GM10847 (cell line): ENCODE results near the gene DCLRE1B.

Experiments
- POLR2A ChIP-seq: IDR thresholded peaks from 2 replicates; pipeline ENCODE4 v1.6.1; 2011; ENCODE audit not compliant: insufficient read length; ENCODE audit errors: extremely low read depth

Gene DCLRE1B

DNA sequence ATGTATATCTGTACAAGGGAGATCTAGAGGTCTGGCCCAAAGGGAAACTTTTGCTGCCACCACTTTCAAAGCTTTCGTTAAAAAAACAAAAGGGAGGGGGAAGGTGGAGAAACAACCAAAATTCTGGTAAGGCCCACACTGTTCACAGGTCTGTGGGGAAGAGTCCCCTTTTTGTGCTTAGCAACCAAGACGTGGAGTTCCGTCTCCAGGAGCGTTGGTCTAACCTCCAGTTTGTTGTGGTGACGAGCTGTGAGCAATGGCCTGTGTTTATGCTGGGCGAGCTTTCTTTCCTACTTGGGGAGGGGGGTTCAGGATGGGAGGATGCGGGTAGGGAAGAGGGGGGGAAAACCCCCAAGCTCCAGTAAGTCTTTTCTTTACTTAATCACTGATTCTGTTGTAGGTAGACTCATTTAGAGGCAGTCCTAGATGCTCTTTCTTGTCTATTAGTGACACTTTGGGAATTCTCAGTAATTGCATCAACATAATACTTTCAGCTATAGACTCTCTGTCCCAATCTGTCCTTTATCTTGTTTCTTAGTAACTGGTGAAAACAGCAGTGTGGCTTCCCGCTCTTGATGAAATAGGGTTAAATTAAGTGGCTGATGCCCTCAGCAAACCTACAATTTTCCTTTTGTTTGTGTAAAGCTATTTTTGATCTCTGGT is 25.5 kb downstream of the DCLRE1B start:
- no peak for TF ChIP-seq POLR2A

DNA sequence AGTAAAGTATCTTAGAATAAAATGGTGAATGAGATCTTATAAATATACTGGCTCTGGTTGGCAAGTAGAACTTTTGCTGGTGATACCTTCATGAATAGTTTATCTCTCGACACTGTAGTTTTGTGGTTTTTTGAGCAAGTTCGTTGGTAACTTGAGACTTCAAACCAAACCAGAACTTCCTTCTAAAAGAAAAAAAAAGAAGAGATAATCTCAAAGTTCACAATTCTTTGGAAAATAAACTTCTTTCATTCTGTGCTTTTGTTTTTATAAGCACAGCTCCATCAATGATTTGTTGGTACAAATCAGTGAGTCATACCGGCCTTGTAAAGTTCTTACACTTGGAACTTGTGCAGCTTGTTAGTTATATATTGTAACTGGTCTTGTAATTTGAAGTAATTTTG is 26.3 kb downstream of the DCLRE1B start:
- TF ChIP-seq POLR2A, result no peak

DNA sequence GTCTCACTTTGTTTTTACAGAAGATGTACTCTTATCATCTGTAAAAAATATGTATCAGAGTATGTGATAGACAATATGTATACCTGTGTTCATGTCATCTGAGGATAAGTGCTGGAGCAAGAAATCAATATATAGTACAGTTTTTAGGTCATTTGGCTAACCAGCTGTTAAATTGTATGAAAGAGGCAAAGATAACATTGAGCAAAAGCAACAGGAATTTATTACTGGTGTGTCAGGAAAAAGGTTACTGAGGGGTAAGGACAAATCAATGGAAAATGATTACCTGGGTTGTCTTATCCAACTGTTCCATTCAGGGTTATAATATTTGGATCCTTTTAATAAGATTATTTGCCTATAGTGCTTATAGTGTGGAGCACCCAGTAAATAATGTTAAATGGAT is 28.9 kb downstream of the DCLRE1B start:
- TF ChIP-seq POLR2A, result no peak

DNA sequence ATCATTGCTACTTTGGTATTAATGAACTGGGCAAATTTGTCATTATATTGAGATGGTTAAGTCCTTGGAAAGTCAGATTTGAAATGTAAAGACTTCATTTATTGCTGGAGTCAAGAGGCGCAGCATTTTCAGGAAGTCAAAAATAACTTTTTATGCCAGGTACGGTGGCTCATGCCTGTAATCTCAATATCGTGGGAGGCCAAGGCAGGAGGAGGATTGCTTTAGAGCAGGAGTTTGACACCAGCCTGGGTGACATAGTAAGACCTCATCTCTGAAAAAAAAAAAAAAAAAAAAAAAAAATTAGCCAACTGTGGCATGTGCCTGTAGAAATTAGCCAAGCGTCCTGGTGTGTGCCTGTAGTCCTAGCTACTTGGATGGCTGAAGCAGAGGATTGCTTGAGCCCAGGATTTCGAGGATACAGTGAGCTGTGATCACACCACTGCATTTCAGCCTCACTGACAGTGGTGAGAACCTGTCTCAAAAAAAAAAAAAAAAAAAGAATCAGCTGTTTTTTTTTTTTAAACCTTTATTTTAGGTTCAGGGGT is 29.5 kb downstream of the DCLRE1B start:
- no peak for TF ChIP-seq POLR2A

DNA sequence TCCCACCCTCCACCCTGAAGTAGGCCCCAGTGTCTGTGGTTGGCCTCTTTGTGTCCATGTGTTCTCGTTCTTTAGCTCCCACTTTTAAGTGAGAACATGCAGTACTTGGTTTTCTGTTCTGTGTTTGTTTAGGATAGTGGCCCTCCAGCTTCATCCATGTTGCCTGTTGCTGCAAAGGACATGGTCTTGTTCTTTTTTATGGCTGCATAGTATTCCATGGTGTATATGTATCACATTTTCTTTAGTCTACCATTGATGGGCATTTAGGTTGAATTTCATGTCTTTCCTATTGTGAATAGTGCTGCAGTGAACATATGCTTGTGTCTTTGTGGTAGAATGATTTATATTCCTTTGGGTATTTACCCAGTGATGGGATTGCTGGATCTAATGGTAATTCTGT is 30.1 kb downstream of the DCLRE1B start:
- TF ChIP-seq POLR2A, result no peak

DNA sequence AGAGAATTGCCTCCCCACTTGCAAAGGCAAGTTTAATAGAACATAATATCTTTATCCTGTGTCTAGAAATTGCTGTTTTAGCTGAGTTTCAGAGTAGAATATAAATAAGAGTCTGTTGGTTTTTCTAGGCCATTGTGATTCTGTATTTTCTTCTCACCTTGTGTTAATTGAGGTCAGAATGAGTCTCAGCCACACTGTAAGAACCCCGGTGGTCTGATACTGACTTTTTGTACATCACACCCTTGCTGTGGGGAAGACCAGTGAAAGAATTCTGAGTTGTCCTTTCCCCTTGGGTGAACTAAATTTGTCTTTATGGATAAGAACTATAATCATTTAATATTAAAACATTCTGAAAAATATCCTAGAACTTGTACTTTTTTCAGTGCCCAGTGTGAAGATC is 30.8 kb downstream of the DCLRE1B start:
- no peak for TF ChIP-seq POLR2A

DNA sequence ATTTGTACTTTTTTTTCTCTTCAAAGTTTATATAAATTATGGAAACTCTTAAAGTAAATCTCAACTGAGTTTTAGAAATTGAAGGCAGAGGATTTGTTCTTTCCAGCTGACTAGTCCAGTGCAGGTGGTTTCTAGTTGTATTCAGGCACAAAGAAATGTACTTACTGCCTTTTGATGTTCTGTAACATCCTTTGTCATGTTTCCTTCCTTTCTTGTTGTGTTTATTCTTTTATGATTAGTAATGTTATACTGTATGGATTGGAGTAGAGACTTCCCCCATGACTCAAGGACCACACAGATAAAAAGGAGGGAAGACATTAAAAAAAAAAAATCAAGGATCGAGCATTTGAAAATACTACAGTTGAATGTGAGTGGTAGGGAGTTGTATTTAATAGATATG is 32.0 kb downstream of the DCLRE1B start:
- no peak for TF ChIP-seq POLR2A

DNA sequence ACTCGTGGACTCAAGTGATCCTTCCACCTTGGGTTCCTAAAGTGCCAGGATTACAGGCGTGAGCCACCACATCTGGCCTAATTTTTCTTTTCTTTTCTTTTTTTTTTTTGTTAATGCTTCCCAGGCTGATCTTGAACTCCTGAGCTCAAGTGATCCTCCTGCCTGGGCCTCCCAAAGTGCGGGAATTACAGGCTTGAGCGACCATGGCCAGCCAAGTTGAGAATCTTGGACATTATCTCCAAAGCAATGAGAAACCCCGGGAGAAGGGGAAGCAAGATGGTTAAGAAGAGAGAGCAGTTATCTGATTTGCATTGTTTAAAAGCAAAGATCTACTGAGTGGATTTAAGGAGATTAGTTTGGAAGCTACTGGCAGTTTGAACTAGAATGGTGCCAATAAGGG is 33.1 kb downstream of the DCLRE1B start:
- TF ChIP-seq POLR2A, result no peak

DNA sequence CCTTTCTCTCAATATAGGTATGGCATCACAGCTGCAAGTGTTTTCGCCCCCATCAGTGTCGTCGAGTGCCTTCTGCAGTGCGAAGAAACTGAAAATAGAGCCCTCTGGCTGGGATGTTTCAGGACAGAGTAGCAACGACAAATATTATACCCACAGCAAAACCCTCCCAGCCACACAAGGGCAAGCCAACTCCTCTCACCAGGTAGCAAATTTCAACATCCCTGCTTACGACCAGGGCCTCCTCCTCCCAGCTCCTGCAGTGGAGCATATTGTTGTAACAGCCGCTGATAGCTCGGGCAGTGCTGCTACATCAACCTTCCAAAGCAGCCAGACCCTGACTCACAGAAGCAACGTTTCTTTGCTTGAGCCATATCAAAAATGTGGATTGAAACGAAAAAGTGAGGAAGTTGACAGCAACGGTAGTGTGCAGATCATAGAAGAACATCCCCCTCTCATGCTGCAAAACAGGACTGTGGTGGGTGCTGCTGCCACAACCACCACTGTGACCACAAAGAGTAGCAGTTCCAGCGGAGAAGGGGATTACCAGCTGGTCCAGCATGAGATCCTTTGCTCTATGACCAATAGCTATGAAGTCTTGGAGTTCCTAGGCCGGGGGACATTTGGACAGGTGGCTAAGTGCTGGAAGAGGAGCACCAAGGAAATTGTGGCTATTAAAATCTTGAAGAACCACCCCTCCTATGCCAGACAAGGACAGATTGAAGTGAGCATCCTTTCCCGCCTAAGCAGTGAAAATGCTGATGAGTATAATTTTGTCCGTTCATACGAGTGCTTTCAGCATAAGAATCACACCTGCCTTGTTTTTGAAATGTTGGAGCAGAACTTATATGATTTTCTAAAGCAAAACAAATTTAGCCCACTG is 35.5 kb downstream of the DCLRE1B start:
- TF ChIP-seq POLR2A, result no peak

DNA sequence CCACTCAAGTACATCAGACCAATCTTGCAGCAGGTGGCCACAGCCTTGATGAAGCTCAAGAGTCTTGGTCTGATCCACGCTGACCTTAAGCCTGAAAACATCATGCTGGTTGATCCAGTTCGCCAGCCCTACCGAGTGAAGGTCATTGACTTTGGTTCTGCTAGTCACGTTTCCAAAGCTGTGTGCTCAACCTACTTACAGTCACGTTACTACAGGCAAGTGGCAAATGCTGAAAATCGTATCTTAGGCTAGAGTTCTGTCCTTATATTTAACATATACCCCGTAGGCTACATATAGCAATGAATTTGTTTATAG is 36.1 kb downstream of the DCLRE1B start:
- TF ChIP-seq POLR2A, result no peak

DNA sequence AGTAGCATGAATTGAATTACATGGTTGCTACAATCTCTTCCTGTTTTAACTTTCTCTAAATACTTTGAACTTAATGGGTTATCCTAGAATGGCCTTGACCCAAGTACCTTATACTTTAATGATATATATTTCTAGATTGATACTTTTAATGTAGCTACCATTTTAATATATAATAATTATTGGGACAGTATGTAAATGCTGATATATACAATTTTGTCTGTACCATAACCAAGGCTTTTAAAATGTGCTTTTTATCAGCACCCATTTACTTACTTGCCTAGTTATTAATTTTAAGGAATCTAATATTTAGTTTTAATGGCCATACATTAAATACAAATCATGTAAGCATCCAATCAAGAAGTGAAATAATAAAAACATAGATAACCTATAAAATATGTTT is 37.4 kb downstream of the DCLRE1B start:
- TF ChIP-seq POLR2A, result no peak

DNA sequence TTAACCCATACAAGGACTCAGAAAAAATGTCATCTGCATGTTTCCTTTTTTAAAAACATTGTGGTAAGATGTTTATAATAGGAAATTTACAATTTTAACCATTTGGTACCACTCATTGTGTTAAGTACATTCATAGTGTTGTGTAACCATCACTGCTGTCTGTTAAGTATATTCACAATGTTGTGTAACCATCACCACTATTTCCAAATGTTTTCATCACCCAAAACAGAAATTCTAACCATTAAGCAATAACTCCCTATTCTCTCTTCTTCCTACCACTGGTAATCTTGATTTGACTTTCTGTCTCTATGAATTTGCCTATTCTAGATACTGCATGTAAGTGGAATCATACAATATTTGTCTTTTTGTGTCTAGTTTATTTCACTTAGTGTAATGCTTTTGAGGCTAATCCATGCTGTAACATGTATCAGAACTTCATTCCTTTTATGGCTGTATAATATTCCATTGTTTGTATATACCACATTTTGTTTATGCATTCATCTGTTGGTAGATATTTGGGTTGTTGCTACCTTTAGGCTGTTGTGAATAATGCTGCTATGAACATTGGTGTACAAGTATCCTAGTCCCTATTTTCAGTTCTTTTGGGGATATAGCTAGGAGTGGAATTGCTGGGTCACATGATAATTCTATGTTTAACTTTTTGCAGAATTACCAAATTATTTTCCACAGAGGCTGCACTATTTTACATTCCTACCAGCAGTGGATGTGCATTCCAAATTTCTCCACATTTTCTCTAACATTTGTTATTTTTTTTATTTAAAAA is 38.1 kb downstream of the DCLRE1B start:
- no peak for TF ChIP-seq POLR2A

DNA sequence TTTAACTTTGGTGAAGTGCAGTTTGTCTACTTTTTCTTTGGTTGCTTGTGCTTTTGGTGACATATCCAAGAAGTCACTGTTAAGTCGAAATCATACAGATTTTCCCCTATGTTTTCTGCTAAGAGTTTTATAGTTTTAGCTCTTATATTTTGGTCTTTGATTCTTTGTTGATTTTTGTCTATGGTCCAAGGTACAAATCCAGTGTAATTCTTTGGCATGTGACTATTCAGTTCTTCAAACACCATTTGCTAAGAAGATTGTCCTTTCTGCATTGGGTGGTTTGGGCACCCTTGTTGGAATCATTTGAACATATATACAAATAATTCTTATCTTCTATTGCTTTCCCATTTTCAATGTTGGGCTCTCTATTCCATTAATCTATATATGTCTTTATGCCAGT is 40.2 kb downstream of the DCLRE1B start:
- no peak for TF ChIP-seq POLR2A

DNA sequence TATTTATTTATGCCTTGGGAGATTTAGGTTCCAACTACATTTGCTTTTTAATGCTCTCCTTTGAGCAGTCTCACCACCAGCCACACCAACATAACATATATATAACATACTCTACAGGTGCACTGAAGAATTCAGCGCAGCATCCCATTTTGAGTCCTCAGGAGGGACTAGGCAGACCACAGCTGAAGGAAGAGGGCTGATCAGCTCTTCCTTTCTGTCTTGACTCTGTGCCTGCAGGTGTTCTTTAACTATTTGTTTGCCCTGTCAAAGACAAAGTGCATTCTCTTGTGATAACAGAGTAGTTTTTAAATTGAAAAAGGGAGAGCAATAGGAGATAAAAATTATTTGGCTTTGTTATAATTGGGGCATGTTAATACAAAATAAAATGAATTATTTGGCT is 41.0 kb downstream of the DCLRE1B start:
- TF ChIP-seq POLR2A, result no peak

DNA sequence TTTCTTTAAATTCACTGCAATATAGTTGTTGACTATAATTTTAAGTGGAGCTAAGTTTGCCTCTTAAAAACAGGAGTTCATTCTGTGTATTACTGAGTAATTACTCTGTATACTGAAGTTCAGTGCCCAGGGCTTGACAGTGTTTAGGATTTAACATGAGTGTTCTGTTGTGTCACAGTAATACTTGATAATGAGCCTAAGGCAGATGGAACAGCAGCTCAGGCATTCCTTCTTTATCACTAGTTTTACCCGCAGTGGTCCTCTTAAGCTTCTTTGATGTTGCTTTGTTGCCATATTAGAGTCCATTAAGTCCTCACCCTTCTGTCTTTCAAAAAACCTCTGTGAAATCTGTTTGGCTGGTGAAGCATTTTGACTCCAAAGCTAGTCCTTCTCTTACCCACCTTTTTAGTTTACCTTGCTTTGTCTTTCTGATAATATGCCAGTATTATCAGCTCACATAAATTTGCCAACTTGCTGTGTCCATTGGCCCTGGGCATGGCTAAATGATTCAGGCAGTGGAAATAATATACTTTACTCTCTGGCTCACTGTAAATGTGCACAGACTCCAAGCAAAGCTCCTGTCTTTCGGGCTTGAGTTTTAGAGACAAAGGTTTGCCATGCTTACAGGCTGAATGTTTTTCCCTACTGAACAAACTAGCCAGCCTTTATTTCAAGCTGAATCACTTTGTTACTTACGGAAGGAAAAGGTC is 41.7 kb downstream of the DCLRE1B start:
- TF ChIP-seq POLR2A, result no peak

DNA sequence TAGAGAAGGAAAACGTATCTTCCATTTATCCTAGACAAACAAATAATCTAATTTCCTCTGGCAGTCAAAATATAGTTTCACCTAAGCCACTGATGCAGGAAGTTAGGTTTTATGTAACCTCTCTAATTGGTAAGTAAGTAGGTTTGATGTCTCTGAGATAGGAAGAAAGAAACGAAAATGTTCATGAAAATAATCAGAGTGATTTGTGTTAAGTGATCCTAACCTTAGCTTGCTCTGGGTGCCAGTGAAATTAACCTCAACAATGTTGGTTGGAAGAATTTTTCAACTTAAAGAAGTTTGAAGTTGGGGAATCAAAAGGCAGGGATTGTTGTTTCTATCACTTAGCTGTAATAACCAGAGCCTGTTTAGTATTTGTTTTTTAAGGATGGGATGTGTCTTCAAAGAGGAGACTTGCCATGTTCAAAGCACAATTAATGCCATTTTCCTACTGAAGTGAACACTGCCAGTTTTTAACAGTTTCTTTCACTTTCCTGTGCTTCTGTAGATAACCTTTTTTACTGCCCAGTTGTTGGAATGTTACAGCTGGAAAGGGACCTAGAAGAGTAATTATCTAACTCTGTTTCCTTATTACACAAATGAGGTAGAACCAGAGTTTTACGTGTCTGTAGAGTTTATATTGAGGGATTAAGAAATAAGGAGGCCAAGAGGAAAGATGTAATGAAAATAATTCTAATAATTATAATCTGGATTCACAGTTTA is 42.4 kb downstream of the DCLRE1B start:
- no peak for TF ChIP-seq POLR2A
